ENCODE results near the gene WNT11. TPM values are rescaled to one million over a fixed set of nuclear protein-coding genes. Genes with fewer than 3 reads are reported as not detected.

The WNT11 gene
- total RNA-seq, 1 donor from 2014 or later = 0.26 TPM

DNA sequence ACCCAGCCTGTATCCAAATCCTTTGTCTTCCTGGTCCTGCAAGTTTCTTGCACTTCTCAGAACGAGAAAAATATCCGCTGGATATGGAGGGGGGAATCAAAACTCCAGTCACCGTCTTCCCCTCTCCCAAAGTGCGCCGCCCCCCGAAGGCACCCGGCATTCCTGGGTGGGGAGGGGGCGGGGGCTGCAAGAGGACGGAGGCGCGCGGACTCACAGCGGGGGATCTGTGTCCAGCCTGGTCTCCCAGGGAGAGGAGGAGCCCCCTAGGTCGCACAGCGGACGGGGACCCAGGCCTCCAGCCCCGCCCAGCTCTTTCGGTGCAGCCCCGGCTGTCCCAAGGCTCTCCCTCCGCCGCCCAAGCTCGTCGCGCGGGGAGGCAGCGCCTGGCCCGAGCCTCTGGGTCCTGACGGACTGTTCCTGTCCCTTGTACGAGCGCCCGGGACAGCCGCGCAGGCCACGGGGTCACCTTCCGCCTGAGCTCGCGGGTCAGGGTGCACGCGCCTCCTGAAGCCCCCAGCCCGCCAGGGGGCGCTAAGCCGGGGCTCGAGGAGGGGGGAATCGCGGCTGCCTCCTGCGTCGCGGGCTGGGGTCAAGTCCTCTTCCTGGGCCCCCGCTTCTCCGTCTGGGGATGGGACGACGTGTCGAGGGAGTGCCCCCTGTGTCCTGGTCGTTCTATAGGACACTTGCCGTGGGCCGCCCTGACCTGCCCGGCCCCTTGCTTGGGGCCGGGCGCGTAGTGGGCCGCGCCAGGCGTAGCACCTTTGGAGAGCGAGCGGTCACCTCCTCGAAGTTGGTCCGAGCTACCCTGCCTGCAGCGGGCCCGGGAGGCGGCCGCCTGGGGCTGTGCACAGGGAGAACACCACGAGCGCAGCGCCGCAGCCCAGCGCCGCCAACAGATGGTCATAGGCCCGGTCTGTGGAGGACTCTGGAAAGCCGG, 2.4 kb upstream of the WNT11 start:
- Mint-ChIP-seq H3K4me1 (peaks cover 25% of the 10 kb centered on the region), H3K27me3 (ENCODE audit: insufficient read depth, low read depth) (peaks cover 66% of the 10 kb centered on the region), H3K4me3 (peak overlapping the region; percentile 89), H3K36me3 (no peaks in the 10 kb centered on the region), H3K27ac (no peak overlapping the region), H3K9me3 (no peaks in the 10 kb centered on the region)
- no peaks in the 10 kb centered on the region for H3K79me2 ChIP-seq (ENCODE audit: low read depth)
- H3F3A ChIP-seq (ENCODE audit: low read depth) = peaks cover 17% of the 10 kb centered on the region
- H3K9ac ChIP-seq = no peak overlapping the region
- H3K4me2 ChIP-seq = peak overlapping the region; percentile 96
- H3K4me3 ChIP-seq = peak overlapping the region; percentile 56
- no peak overlapping the region for H3K27ac ChIP-seq
- peak; percentile 92 for DNase-seq (ENCODE audit: low spot score)
- peaks cover 100% of the 10 kb centered on the region for H3K27me3 ChIP-seq
- H3K9me3 ChIP-seq (ENCODE audit: low read depth) = no peaks in the 10 kb centered on the region
- H2AFZ ChIP-seq (replicated peaks) = peak overlapping the region; percentile 58
- peaks cover 28% of the 10 kb centered on the region for H4K20me1 ChIP-seq (ENCODE audit: low read depth)
- TF ChIP-seq EZH2 (IDR thresholded peaks at IDR 0.05) = peak; percentile 83
- TF ChIP-seq EZH2phosphoT487 (IDR thresholded peaks at IDR 0.05) = peak; percentile 50
- TF ChIP-seq, protein P1, sequence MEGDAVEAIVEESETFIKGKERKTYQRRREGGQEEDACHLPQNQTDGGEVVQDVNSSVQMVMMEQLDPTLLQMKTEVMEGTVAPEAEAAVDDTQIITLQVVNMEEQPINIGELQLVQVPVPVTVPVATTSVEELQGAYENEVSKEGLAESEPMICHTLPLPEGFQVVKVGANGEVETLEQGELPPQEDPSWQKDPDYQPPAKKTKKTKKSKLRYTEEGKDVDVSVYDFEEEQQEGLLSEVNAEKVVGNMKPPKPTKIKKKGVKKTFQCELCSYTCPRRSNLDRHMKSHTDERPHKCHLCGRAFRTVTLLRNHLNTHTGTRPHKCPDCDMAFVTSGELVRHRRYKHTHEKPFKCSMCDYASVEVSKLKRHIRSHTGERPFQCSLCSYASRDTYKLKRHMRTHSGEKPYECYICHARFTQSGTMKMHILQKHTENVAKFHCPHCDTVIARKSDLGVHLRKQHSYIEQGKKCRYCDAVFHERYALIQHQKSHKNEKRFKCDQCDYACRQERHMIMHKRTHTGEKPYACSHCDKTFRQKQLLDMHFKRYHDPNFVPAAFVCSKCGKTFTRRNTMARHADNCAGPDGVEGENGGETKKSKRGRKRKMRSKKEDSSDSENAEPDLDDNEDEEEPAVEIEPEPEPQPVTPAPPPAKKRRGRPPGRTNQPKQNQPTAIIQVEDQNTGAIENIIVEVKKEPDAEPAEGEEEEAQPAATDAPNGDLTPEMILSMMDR (IDR thresholded peaks at IDR 0.05) = peak; percentile 88
- H3K4me1 ChIP-seq = peaks cover 37% of the 10 kb centered on the region
- H3K36me3 ChIP-seq = no peaks in the 10 kb centered on the region

DNA sequence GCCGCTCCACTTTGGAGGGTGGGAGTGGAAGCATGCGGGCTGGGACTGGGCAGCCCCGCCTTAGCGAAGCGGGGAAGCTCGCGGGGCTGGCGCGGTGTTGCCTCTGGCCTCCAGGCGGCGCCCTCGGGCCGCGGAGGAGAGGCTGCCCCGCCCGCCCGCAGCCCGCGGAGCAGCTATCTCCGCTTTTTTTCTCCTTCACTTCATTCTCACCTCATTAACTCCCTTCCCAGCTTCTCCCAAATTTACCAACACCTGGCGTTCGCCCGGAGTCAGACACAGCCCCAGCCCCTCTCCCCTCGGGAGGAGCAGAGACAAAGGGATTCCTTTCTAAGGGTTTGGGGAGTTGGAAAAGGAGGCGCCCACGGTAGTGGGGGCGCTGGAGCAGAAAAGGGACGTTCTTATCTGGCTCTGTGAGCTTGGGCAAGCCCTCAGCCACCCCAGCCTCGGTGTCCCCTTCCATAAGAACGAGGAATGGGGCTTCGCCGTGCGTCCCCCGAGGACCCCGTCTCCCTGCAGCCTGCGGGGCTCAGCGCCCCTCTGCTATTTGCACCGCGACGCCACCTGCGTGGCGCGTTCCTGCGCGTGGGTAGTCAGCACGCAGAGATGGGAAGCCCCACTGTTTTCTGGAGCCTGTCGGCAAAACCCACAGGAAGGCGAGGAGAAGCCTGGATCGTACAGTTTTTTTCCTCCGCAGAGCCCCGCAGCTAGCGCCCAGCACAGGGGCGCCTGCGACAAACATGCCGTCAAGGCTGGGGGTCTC, 1.5 kb upstream of the WNT11 start:
- Histone ChIP-seq H3K27me3 (peaks cover 100% of the 10 kb centered on the region), H4K20me1 (ENCODE audit: low read depth) (peaks cover 28% of the 10 kb centered on the region), H3K9me3 (ENCODE audit: low read depth) (no peaks in the 10 kb centered on the region), H2AFZ (replicated peaks) (peak overlapping the region; percentile 58), H3K9ac (no peak overlapping the region), H3K4me3 (peak overlapping the region; percentile 56), H3F3A (ENCODE audit: low read depth) (peaks cover 17% of the 10 kb centered on the region), H3K36me3 (no peaks in the 10 kb centered on the region), H3K27ac (no peak overlapping the region), H3K4me1 (peaks cover 37% of the 10 kb centered on the region), H3K4me2 (peak overlapping the region; percentile 96), H3K79me2 (ENCODE audit: low read depth) (no peaks in the 10 kb centered on the region)
- peak; percentile 93 for DNase-seq (ENCODE audit: low spot score)
- H3K4me1 Mint-ChIP-seq = peaks cover 25% of the 10 kb centered on the region
- TF ChIP-seq EZH2phosphoT487 (IDR thresholded peaks at IDR 0.05) (peak; percentile 23), EZH2 (IDR thresholded peaks at IDR 0.05) (no peak)
- TF ChIP-seq, protein P1 (IDR thresholded peaks at IDR 0.05) = peak; percentile 82
- H3K27me3 Mint-ChIP-seq (ENCODE audit: insufficient read depth, low read depth) = peaks cover 64% of the 10 kb centered on the region
- no peaks in the 10 kb centered on the region for H3K36me3 Mint-ChIP-seq
- H3K9me3 Mint-ChIP-seq = no peaks in the 10 kb centered on the region
- peak overlapping the region; percentile 89 for H3K4me3 Mint-ChIP-seq
- H3K27ac Mint-ChIP-seq = no peak overlapping the region

DNA sequence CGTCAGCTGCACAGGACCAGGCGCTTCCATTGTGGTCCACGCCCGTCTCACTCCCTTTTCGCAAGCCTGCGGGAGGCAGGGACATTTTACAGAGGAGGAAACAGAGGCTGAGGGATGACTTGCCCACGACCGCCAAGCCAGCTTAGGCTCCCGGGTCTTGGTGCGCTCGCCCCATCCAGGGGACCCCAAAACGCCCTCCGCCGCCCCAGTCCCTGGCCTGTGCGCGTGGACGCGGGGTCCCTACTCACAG, 300 bp downstream of the WNT11 start:
- TF ChIP-seq EZH2phosphoT487 (IDR thresholded peaks at IDR 0.05) (no peak), EZH2 (IDR thresholded peaks at IDR 0.05) (peak; percentile 93)
- H3K36me3 Mint-ChIP-seq = no peaks in the 10 kb centered on the region
- DNase-seq (ENCODE audit: low spot score) = no peak
- H3K27me3 ChIP-seq = peaks cover 88% of the 10 kb centered on the region
- H2AFZ ChIP-seq (replicated peaks) = peak overlapping the region; percentile 96
- H4K20me1 ChIP-seq (ENCODE audit: low read depth) = peaks cover 22% of the 10 kb centered on the region
- peaks cover 20% of the 10 kb centered on the region for H3K4me1 Mint-ChIP-seq
- peaks cover 35% of the 10 kb centered on the region for H3K4me1 ChIP-seq
- H3K27me3 Mint-ChIP-seq (ENCODE audit: insufficient read depth, low read depth) = peaks cover 47% of the 10 kb centered on the region
- H3K36me3 ChIP-seq = no peaks in the 10 kb centered on the region
- H3K79me2 ChIP-seq (ENCODE audit: low read depth) = no peaks in the 10 kb centered on the region
- peak overlapping the region; percentile 56 for H3K4me3 ChIP-seq
- peak overlapping the region; percentile 87 for H3K4me3 Mint-ChIP-seq
- H3F3A ChIP-seq (ENCODE audit: low read depth) = peaks cover 17% of the 10 kb centered on the region
- H3K4me2 ChIP-seq = peak overlapping the region; percentile 96
- no peaks in the 10 kb centered on the region for H3K9me3 Mint-ChIP-seq
- H3K27ac ChIP-seq = no peak overlapping the region
- H3K9ac ChIP-seq = no peak overlapping the region
- H3K9me3 ChIP-seq (ENCODE audit: low read depth) = no peaks in the 10 kb centered on the region
- H3K27ac Mint-ChIP-seq = no peak overlapping the region
